Embryonic facial prominence (tissue), 1 donor: ENCODE data around the gene QSOX2.
"Not testable (repeated sequence)": the region's sequence is repeated elsewhere in the genome, so short reads cannot be mapped to it uniquely, and the experiment has no call there.

Experiments used
- DNase-seq: peaks from one replicate; pipeline ENCODE4 v3.0.0-alpha.2; 2016; ENCODE audit errors: extremely low spot score

Gene QSOX2

GRCh38 chr9:136237486-136238341 lies 7.9 kb downstream of the QSOX2 start:
- DNase-seq = no peak

DNA sequence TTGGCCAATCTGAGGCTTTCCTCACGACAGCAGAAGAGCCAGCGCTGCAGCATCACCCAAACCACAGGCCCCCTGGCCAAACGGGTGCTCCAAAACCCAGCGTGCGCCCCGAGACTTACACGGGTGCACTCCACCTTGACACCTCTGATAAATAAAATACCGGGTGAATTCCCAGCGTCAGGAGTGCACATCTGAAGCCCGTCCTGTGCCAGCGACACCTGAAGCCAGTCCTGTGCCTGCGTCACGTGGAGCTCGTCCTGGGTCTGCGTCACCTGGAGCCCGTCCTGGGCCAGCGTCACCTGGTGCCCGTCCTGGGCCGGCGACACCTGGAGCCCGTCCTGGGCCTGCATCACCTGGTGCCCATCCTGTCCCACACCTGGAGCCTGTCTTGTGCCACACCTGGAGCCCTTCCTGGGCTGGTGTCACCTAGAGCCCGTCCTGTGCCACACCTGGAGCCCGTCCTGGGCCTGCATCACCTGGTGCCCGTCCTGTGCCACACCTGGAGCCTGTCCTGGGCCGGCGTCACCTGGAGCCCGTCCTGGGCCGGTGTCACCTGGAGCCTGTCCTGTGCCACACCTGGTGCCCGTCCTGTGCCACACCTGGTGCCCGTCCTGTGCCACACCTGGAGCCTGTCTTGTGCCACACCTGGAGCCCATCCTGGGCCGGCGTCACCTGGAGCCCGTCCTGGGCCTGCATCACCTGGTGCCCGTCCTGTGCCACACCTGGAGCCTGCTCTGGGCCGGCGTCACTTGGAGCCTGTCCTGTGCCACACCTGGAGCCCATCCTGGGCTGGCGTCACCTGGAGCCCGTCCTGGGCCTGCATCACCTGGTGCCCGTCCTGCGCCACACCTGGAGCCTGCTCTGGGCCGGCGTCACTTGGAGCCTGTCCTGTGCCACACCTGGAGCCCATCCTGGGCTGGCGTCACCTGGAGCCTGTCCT lies 8.9 kb downstream of the QSOX2 start:
- DNase-seq = not testable (repeated sequence)

- DNase-seq = no peak
Observed at GRCh38 chr9:136235709-136236455, 9.7 kb downstream of the QSOX2 start.

- no peak for DNase-seq
Observed at GRCh38 chr9:136235171-136235570, 10.4 kb downstream of the QSOX2 start.

- DNase-seq = no peak
Observed at GRCh38 chr9:136234597-136234996, 11.0 kb downstream of the QSOX2 start.

GRCh38 chr9:136233868-136234267 lies 11.7 kb downstream of the QSOX2 start:
- DNase-seq = no peak

DNA sequence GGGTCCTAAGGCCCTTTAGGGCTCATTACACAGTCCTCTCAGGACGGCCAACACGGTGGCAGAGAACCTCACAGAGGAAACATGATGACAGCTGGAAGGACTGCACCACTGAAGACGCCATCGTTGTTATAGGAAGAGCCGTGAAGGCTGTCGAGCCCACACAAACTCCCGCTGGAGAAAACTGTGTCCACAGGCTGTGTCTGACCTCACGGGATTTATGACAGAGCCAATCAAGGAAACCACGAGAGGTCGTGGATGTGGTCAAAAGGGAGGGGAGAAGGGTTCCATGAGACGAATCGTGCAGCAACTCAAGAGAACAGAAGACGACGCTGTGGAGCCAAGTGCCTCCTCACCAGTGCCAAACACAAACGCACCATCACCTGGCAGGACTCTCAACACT lies 12.2 kb downstream of the QSOX2 start:
- no peak for DNase-seq

DNA sequence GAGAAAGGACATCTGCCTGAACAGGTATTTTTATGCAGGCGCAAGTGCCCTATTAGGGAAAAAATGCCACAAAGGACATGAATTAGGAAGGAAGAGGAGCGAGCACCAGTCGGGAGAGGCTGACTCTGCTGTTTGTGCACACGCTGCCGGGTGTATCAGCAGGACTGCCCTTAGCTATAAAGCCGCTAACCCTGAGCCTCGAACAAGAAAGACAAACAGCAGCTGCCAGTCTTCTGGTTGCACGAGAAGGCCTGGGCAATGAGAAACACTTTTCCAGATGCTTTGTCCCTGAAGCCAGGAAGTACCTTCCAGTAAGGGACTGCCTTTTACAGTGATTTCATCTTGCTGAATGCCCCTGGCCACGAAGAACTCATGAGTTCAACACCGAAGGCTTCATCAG lies 12.6 kb downstream of the QSOX2 start:
- DNase-seq = no peak

DNA sequence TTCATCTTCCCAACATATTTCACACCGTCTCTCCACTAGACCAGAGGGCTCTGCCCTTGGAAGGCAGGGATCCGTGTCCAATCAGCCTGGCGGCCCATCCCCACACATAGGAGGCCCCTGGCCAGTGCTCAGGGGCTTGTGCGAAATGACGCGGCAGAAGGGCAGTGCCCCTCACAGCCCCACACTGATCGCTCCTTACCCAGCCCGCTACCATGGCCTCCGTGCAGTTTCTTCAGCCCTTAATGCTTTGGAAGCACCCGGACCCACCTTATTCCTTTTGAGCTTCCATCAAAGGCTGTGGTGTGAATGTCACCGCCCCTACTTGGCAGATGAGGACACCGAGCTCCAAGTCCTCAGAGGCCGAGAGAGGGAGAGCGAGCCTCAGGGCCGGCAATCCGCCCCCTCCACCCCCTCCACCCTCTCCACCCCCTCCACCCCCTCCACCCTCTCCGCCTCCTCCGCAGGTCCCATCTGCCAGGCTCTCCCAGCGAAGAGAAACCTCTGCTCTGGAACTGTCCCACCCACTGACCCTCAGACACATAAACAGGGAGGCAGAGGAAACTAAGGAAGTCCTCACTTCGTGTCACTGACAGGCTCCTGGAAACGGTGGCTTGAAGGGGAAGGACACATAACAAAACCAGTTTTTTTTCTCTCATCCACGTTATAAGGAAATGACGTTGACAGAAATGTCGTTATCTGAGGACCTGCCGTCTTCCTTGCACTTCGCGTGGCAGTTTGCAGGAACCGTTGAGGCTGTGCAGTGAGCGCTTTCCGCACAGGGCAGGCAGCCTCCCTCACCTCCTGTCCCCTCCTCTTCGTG lies 13.9 kb downstream of the QSOX2 start:
- DNase-seq = no peak

- DNase-seq = no peak
Observed at GRCh38 chr9:136230773-136231172, 14.8 kb downstream of the QSOX2 start.

GRCh38 chr9:136230365-136230764 lies 15.2 kb downstream of the QSOX2 start:
- DNase-seq = no peak

DNA sequence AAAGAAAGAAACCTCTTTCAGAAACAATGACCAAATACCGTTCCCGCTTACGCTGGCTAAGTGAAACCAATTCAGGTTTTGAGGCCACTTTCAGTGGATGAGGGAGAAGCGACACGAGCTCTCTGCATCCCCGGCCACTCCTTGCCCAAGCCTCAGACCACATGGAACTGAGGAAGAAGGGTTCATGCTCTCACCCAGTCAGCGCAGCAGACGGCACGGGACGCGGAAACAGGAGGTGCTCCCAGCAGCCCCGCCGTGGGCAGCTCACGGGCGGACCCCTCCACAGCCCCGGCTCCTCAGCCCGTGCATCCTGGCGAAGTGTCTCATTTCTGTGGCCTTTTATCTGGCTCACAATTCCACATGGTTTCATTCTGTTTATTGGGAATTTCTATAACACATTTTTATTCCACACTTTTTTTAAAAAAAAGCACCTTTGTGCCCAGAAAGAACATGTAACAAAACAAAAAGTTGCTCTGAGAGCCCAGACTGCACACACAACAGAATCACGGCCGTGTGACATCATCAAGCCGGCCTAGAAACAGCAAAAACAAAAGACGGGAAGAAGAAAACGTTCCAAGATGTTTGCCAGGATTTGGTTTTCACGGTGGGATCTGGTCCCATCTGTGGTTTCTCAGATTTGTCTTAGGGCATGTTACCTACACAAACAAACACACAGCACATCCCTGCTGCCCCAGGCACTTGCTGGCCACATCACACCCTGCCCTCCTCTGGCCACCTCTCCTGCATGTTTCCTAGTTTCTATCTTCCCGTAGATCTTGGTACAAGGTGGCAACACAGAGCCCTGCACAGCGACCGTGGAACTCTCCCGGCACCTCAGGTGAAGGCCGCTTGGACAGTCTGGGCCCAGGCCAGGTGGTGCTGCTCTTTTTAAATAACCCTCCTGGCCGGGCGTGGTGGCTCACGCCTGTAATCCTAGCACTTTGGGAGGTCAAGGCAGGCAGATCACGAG lies 16.2 kb downstream of the QSOX2 start:
- DNase-seq = no peak

- DNase-seq = no peak
Observed at GRCh38 chr9:136228107-136228875, 17.3 kb downstream of the QSOX2 start.

- DNase-seq = no peak
Observed at GRCh38 chr9:136226680-136227407, 18.8 kb downstream of the QSOX2 start.

DNA sequence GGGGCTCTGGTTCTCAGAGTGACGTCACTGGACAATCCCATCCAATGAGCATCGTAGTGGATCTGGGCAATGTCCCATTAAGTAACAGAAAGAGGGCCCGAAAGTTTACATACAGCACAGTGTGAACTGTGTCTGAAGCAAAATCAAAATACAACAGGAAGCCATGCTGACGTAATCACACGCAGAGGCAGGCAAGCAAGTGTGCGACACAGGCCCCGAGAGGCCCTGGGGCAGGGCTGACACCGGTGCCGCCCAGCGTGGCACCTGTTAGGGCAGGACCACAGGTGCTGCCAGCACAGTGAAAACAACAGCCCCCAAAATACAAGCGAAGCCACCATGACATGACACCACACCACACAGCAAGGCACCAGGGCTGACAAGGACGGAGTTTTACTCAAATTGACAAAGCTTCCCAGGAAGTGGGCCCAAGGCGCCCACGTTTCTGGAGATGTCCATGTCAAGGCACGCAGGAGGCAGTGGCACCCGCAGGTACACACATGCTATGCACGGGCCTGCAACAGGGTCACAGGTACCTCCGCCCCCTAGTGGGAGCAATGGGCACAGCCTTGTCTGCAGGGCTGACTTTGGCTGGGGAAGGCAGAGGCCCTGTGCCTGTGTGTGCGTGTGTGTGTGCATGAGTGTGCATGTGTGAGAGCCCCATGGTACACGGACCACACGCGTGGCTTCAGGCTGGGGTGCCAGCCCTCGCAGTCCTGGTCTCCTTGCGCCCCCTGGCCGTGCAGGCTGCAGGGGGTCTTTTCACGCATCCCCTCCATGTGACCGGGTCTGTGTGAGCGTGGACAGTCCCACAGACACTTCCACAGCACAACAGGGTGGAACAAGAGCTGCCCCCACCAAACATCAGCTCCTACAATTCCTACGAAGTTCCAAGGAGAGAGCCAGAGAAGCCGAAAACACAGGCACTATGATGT lies 19.6 kb downstream of the QSOX2 start:
- DNase-seq = no peak

- DNase-seq = no peak
Observed at GRCh38 chr9:136225366-136225747, 20.3 kb downstream of the QSOX2 start.

- no peak for DNase-seq
Observed at GRCh38 chr9:136223871-136224640, 21.6 kb downstream of the QSOX2 start.
